Testis (tissue), 2 donors: Measurements from ENCODE around the gene ALPG.

Source experiments
- POLR2A ChIP-seq: fragments of 450-650 bp; IDR thresholded peaks from one replicate; pipeline ENCODE4 v1.6.1; 2017; ENCODE audit warnings: antibody characterized with exemption, mild to moderate bottlenecking, moderate library complexity
- TF ChIP-seq, protein P1 (sequence below), 3 experiments: fragments of 450-650 bp in 2 of 3; fragments of 200-600 bp in 1 of 3; sonication (generic) in 1 of 3; IDR thresholded peaks; one replicate each; pipeline ENCODE4 v1.5.1; 2016 to 2019; ENCODE audit warnings: antibody characterized with exemption in 3 of 3, mild to moderate bottlenecking in 2 of 3, moderate library complexity in 1 of 3

DNA sequence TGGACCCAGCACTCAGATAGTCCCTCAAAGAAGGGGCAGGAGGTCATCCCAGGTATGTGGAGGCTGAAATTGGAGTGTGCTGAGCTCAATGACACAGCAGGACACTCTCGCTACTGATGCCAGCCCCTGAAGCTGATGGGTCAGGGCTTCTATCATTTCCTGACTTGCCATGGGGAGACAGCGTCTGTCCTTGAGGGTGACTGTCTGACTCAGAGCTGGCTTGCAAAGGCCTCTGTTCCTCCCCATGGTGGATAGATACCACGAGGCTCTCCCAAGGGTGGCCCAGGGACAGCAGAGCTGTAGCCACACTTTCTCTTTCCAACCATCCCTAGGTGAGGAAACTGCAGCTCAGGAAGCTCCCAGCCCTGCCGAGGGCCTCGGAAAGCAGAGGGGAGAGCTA is 10.8 kb downstream of the ALPG start:
- TF ChIP-seq, protein P1, sequence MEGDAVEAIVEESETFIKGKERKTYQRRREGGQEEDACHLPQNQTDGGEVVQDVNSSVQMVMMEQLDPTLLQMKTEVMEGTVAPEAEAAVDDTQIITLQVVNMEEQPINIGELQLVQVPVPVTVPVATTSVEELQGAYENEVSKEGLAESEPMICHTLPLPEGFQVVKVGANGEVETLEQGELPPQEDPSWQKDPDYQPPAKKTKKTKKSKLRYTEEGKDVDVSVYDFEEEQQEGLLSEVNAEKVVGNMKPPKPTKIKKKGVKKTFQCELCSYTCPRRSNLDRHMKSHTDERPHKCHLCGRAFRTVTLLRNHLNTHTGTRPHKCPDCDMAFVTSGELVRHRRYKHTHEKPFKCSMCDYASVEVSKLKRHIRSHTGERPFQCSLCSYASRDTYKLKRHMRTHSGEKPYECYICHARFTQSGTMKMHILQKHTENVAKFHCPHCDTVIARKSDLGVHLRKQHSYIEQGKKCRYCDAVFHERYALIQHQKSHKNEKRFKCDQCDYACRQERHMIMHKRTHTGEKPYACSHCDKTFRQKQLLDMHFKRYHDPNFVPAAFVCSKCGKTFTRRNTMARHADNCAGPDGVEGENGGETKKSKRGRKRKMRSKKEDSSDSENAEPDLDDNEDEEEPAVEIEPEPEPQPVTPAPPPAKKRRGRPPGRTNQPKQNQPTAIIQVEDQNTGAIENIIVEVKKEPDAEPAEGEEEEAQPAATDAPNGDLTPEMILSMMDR (IDR thresholded peaks at IDR 0.05) = no peak
- TF ChIP-seq POLR2A = no peak
